EL (cell line): ENCODE measurements around the gene VILL.
A peak's percentile ranks its signal among the peaks of the same experiment; 100 is the strongest.
"Not testable (repeated sequence)": the region's sequence is repeated elsewhere in the genome, so short reads cannot be mapped to it uniquely, and the experiment has no call there.

Experiments
- DNase-seq: peaks from one replicate; pipeline ENCODE4 v3.0.0-alpha.2; 2016

VILL gene

DNA sequence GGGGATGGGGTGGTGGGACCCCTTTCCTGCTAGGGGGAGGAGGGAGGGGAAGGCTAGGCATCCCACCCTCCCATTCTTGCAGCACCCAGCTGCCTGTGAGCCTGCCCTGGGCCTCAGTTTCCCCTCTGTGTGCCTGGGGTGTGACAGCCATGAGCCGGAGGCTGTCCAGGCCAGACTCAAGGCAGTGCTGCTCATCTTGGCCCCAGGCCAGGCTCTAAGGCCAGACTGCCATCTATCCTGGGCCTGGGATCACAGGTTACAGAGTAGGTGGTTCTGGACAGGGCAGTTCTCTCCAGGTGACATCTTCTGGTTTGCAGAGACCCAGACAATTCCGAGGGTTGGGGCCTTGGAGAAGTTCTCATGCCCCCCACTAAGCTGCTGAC, 3.3 kb upstream of the VILL start:
- no peak for DNase-seq

DNA sequence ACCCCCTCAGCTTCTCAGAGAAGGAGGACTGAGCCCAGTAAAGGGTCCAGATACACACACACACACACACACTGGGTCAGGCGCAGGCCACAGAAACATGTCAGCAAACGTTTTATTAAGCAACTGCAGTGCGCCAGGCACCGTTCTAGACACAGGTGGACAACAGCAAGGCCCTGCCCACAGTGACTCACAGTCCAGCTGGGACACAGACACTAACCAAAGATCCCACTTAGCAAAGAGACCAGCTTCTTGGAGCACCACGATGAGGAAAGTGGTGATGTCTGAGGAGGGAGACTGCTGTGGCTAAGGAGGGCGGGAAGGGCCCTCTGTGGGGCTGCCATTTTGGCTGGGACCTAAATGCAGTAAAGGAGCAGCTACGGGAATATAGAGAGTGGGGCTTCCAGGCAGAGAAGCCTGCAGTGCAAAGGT, 2.8 kb upstream of the VILL start:
- DNase-seq = no peak

DNA sequence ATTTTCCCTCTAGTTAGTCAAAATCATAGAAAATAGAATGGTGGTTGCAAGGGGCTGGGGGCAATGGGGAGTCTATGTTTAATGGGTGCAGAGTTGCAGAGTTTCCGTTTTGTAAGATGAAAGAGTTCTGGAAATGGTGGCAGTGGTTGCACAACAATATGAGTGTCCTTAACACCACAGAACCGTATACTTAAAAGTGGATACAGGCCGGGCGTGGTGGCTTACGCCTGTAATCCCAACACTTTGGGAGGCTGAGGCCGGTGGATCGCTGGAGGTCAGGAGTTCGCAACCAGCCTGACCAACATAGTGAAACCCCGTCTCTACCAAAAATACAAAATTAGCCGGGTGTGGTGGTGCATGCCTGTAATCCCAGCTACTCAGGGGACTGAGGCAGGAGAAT, 2.2 kb upstream of the VILL start:
- DNase-seq = not testable (repeated sequence)

DNA sequence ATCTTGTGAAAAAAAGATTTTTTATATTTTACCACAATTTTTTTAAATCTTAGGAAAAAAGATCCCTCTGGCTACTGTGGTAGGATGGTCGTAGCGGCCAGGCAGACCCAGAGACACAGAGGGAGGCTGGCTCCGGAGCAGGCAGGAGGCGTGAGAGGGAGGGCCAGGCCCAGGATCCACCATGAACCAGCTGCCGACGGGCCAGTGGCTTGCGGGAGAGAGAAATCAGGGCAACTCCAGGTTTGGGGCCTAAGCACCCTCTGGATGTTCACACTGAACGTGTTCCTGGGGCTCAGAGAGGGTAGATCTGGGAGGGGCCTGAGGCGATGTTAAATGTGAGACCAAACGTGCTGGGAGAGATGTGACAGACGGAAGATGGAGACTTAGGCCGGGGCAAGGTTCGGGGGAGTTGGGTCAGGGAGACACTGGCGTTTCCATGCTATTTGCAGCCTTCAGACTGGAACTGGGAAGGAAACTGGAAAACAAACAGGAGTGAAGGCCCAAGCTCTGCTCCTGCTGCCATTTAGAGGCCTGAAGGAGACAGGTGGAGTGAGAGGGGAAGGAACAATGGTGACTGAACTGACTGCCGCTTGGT, 1.6 kb upstream of the VILL start:
- no peak for DNase-seq

DNA sequence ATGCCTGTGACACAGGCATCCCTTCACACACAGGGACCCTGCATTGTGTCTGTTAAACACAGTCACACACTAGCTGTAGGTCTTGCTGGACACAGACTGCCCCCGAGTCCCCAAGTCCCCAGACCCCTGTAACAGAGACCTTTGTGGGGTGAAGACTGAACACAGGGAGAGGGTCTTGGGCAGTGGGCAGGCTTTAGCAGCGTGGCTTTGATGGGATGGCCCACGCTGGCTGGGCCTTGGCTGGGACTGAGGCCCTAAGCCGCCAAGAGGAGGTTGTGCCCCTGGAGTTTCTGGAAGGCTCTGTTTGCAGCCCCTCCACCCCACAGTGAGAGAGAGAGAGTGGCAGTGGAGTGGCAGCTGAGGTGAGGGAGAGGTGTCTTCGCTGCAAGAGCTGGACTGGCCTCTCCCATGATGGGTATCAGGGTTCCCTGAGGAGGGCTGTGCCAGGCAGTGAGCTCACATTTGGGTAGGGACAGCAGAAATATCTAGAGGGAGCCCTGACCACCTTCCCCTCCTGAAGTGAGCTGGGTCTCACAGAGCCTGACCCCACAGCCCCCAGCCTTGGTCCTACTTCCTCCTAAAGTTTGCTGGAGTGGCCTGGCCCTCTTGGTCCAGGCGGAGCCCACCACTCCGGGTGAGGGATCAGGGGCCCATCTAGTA, 635 bp upstream of the VILL start:
- DNase-seq = no peak

DNA sequence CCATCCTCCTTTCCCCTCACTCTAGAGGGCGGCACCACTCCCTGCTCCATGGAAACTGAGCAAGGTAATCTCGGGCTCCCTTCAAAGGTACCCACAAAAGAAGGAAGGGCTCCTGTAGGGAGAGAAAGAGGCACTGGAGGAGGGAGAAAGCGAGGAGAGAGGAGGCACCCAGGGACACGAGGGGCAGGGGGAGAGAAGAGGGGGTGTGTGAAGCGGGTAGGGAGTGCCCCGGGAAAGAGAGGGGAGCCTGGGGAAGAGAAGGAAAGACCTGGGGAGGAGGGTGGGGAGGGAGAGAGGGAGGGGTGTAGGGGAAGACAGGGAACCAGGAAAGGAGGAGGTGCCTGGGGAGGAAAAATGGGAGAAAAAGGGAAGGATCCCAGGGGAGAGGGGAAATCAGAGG, 523 bp downstream of the VILL start:
- no peak for DNase-seq

DNA sequence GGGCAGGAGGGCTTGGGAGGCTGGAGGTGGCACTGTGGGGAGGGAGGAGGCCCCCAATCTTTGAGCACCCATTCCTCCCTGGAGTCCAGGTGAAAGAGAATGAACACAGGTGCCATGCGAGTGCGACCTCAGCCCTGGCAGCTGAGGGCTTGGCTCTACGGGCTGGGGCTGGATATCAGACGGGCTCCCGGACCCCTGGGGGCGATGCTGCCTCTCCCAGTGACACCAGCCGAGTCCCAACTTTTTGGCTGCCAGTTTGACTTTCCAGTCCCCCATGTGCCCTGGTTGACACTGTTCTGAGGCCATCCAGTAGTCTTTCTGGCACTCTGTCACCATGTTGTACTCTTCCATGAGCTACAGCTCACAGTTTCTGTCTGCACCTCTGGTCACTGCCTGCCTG, 1.2 kb downstream of the VILL start:
- no peak for DNase-seq

DNA sequence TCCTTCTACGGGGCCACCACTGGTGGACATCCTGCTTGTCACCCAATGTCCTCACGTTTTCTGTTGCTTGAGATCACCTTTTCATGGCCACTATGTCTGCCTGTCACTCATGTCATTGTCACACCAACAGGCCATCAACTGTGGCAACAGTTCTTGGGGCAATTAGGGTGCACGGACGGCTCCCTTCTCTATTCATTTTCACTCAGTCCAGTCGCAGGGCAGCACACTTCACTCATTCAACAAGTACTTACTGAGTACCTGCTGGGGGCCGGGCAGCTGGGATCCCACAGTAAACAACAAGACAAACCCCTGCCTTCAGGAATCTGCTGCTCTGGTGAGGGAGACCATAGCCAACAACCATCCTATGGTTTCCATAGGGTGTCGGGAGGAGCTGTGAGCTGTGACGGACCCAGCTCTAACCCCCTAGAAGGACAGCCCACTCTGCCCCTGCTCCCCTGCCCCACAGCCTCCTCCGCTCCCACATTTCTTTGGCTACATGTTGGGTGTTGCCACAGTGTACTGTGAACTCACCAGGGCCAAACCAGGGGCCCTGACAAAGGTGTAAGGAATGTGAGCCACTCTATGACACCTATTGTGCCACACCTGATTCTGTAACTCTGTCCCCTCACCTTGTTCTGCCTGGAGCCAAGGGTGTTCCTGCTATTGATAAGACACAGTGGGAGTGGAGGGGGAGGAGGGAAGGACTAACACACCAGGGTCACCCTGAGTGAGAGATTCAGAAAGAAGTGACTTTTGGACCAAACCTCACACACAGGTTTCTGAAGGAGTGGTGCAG, 1.9 kb downstream of the VILL start:
- no peak for DNase-seq

DNA sequence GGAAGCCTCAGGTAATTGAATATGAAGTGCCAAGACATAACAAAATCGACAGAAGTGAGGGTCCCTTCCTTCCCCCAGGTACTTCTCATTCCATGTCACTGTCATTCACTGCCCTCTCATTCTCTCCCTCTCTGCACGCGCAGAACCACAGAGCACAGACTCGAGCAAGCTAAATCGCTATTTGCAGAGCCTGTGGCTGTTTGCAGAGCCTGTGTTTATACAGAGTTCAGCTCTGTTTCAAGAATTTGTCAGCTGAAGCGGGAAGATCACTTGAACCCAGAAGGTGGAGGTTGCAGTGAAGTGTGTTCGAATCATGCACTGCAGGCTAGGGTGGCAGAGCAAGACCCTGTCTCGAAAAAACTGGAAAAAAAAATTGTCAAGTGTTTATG, 2.5 kb downstream of the VILL start:
- no peak for DNase-seq

DNA sequence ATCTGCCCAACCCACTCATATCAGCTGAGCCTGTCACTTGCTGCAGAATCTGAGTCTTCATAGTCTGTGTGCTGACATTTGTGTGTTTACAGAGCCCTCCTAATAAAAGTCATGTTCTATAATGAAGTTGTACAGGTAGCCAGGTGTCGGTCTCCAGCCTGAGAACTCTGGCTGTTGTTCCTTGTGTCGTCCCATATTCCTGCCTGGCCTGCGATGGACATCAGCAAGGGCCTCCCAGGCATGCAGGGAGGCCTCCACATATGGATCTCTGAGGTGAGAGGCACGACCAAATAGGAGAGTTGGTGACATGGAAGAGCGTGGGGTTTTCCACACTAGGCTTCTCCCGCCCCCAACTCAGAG, 2.9 kb downstream of the VILL start:
- DNase-seq = no peak

DNA sequence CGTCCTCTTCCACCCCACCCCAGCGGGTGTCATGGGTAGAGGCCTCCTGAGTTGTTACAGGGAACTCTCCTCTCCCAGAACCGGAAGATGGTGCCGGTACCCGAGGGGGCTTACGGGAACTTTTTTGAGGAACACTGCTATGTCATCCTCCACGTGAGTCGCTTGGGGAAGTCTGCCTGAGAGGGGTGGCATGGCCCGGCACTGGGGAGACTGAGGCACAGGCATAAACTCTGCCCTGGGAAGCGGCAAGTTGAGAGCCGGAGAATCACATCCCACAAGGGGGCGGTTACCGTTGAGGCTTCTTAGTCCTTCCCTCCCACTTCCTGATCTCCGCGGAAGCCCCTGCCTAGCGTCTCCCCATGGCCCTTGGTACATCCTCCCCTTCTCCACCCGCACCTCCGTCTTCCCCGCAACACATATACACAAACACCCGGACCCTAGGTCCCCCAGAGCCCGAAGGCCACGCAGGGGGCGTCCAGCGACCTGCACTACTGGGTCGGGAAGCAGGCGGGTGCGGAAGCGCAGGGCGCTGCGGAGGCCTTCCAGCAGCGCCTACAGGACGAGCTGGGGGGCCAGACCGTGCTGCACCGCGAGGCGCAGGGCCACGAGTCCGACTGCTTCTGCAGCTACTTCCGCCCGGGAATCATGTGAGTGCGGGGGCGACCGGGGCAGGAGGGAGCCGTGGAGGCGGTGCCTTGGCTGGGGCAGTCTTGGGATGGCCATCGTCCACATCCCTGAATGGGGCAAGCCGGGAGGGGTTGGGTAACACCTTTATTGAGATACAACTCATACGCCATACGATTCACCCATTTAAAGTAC, 3.4 kb downstream of the VILL start:
- DNase-seq = peak; percentile 86

DNA sequence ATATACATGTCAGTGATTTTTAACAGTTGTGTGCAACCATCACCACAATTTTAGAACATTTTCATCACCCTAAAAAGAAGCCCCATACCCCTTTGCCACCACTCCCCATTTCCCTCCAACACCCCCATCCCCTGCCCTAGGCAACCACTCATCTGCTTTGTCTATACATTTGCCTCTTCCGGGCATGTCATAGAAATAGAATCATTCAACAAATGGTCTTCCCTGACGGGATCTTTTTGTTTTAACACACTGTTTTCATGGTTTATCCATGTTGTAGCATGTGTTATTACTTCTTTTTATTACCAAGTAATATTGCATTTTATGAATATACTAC, 4.0 kb downstream of the VILL start:
- no peak for DNase-seq

DNA sequence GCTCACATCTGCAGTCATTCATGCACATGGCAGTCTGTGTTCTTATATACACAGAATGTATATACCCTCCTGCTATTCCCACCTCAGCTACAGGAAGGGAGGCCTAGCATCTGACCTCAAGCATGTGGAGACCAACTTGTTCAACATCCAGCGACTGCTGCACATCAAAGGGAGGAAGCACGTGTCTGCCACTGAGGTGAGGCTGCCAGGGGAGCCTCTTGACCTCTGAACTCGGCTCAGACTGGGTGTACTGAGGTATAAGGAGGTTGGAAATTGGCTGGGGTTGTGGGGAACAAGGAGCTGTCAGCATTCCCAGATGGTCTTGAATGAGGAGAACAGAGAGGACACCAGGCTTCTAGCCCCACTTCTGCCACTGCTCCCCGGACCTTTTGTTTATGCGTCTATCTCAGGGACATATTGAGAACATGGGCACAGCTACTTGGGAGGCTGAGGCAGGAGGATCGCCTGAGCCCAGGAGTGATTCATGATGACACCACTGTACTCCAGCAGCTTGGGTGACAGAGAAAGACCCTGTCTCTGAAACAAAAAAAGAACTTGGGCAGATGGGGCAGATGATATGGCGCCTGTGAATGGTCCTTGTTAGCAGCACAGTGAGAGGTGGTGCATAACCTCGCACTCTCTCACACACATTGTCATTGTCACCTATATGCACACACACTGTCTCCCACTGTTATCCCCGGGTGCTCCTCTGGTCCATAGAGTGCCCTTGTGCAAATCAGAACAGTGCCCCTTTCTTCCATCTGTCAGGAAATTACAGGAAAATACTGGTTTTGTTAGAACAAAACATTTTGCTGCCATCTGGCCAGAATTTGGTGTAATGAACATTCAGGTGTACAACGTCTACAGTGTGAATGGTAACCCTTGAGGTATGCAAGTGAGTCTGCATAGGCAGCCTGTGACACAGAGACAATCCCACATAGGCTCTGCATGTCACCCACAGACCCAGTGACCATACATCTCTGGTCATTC, 5.4 kb downstream of the VILL start:
- no peak for DNase-seq

DNA sequence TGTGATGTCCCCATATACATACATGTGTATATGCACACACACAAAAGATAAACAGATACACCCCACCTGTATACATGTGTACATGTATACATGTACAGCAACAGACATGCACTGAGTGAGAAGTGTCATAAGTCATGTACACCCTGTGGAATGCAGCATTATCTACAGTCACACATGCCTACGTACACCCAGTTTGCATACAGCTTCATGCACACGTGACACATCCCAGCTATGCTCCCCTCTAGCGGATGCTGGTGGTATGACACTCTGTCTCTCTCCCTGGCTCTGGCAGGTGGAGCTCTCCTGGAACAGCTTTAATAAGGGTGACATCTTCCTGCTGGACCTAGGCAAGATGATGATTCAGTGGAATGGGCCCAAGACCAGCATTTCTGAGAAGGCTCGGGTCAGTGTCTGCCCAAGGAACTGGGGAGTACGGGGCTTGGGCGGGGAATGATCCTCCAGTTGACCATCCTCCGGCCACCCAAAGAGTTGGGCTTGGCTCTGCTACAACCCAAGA, 6.3 kb downstream of the VILL start:
- peak; percentile 76 for DNase-seq

DNA sequence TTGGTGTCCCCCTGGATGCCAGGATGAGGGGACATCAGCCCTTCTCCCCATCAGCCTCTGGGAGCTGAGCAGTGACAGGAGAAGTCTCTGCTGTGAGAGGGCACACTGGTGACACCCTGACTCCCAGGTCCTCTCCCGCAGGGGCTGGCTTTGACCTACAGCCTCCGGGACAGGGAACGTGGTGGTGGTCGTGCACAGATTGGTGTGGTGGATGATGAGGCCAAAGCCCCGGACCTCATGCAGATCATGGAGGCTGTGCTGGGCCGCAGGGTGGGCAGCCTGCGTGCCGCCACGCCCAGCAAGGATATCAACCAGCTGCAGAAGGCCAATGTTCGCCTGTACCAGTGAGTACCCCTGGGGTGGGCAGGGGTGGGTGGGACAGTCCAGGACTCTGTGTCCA, 6.8 kb downstream of the VILL start:
- no peak for DNase-seq

DNA sequence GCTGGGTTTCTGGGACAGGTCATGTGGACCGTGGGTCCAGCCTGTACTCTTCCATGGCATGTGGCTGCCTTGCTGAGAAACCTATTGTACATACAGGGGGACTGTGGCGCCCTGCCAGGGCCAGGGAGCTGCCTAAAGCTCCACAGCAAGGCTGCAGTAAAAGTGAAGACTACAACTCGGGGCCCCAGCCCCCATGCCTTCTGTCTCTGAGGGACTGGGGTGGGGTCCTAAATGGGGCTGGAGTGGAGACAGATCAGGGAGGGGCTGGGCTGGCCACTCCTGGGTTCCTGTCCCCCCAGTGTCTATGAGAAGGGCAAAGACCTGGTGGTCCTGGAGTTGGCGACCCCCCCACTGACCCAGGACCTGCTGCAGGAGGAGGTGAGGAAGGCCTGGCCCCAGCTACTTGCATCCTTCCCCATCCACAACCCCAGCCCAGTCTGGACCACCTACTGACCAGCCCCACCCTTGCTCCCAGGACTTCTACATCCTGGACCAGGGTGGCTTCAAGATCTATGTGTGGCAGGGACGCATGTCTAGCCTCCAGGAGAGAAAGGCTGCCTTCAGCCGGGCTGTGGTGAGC, 7.3 kb downstream of the VILL start:
- DNase-seq = no peak

DNA sequence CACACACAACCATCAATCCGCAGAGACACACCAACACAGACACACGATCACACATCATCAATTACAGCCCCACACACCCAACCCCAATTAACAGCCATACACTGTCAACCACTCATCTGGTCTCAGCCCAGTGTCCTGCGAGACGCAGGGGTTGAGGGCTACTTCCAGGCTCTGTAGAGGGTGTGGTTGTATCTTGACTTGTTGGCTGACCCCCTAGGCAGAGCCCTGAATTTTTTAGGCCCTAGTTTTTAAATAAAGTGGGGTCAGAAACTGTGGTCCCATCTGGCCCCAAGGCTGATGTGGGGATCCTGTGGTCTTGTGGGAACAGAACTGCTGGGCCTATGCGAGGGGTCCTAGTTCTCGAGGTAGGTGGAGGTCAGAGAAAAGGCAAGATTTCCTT, 9.2 kb downstream of the VILL start:
- no peak for DNase-seq

DNA sequence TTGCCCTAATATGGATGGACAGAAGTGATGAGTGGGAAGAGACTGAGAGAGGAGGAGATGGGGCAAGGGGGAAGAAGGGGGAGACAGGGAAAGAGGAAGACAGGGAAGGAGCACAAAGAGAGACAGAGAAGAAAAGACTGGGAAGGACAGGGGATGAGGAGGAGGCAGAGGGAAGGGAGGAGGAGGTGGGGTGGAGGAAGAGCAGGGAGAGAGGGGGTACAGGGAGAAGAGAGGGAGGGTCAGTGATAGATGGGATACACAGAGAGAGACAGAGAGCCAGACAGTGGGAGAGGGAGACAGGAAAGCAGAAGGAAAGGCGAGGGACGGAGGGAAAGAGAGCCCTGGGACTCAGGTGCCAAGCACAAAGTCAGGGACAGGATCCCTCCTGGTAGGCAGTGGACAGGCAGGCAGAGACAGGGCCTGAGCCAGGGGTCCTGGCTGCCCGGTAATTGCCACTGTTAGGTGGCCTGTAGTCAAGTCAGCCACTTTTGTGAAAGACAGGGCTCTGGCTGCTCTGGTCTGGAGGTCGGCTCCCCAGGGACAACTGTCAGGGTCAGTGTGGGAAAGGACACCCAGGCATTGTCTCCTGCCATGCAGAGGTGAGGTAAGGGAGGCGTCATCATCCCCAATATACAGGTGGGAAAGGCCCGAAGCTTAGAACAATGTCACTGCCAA, 9.8 kb downstream of the VILL start:
- DNase-seq = no peak

DNA sequence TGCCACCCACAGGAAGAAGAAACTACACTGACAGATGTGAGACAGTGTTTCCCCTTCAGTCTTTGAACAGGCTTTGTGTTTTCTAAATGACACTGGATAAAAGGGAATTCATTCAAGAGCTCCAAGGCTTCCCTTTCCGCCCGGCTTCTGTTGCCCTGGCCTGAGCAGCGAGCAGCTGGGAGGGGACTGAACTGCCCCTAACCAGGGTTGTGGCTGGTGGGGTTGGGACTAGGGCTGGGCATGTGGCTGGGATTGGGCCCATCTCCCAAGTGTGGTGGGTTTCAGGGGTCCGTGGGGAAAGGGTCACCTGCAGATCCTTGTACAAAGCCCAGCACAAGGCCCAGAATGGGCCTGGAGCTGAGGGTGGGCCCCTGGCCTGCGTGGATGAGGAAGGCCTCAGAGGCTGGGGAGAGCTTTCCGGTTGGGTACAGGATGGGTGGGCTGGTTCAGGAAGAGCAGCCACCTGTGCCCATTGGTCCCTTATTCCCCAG, 10.4 kb downstream of the VILL start:
- DNase-seq = no peak

DNA sequence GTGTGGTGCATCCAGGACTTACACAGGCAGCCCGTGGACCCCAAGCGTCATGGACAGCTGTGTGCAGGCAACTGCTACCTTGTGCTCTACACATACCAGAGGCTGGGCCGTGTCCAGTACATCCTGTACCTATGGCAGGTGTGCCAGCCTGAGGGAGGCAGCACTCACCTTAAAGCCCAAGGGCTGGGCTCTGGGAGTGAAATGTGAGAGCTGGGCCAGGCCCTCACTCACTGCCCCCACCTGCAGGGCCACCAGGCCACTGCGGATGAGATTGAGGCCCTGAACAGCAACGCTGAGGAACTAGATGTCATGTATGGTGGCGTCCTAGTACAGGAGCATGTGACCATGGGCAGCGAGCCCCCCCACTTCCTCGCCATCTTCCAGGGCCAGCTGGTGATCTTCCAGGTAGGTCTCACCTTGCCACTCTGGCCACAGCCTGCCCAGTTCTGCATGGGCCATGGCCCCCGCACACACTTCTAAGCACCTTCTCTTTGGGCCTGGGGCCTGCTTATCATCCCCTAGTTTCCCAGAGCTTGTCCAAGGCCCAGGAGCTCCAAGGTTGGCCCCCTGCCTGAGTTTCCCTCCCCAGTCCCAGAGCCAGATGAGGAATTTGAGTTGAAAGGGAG, 11.0 kb downstream of the VILL start:
- DNase-seq = no peak
